BLaER1 (cell line): ENCODE measurements around the gene DDX39A.
"Not testable (repeated sequence)": the region's sequence is repeated elsewhere in the genome, so short reads cannot be mapped to it uniquely, and the experiment has no call there.

ENCODE experiments used
- H3K27ac ChIP-seq: shearing (Covaris generic); formaldehyde crosslinking; 2 replicates; pipeline ENCODE4 v1.8.1; 2022
- H3K27me3 ChIP-seq: shearing (Covaris generic); formaldehyde crosslinking; 2 replicates; pipeline ENCODE4 v1.8.1; 2022
- H3K36me3 ChIP-seq: shearing (Covaris generic); formaldehyde crosslinking; 2 replicates; pipeline ENCODE4 v1.8.1; 2022
- H3K4me1 ChIP-seq: shearing (Covaris generic); formaldehyde crosslinking; 2 replicates; pipeline ENCODE4 v1.8.1; 2022
- H3K4me2 ChIP-seq: shearing (Covaris generic); formaldehyde crosslinking; 2 replicates; pipeline ENCODE4 v1.8.1; 2022
- H3K4me3 ChIP-seq: shearing (Covaris generic); formaldehyde crosslinking; 2 replicates; pipeline ENCODE4 v1.8.1; 2022
- H3K9ac ChIP-seq: shearing (Covaris generic); formaldehyde crosslinking; 2 replicates; pipeline ENCODE4 v1.8.1; 2022
- H3K9me3 ChIP-seq: shearing (Covaris generic); formaldehyde crosslinking; 2 replicates; pipeline ENCODE4 v1.8.1; 2022
- H4K20me1 ChIP-seq: shearing (Covaris generic); formaldehyde crosslinking; 2 replicates; pipeline ENCODE4 v1.8.1; 2022
- Cebpa-rat ChIP-seq: shearing (Covaris generic); IDR thresholded peaks from 2 replicates; pipeline ENCODE4 v1.8.1; 2022

DDX39A gene

GRCh38 chr19:14419106-14419813, at the start of gene DDX39A:
Gene DDX39A (minus strand): TSS chr19:14419341. CDS start chr19:14413220, 6,121 bp downstream.
- peak within 1 kb of the TSS; percentile 95 for H3K9ac ChIP-seq
- peaks cover 64% of the 10 kb centered on the region for H3K4me1 ChIP-seq
- H3K4me3 ChIP-seq, result peak within 1 kb of the TSS; percentile 87
- peaks cover 28% of the 10 kb centered on the region for H3K36me3 ChIP-seq
- peak within 1 kb of the TSS; percentile 98 for H3K4me2 ChIP-seq
- H3K9me3 ChIP-seq, result no peaks in the 10 kb centered on the region
- H3K27ac ChIP-seq, result peak within 1 kb of the TSS; percentile 90
- no peaks in the 10 kb centered on the region for H3K27me3 ChIP-seq
- H4K20me1 ChIP-seq, result peaks cover 46% of the 10 kb centered on the region
- no peak for TF ChIP-seq Cebpa-rat

- TF ChIP-seq Cebpa-rat, result no peak
- H4K20me1 ChIP-seq, result peaks cover 21% of the 10 kb centered on the region; the same call in 1 of the 2 replicates
- no peak overlapping the region for H3K4me2 ChIP-seq
- H3K36me3 ChIP-seq, result peaks cover 87% of the 10 kb centered on the region
- H3K4me3 ChIP-seq, result no peak overlapping the region
- peaks cover 5% of the 10 kb centered on the region; the same call in 1 of the 2 replicates for H3K27me3 ChIP-seq
- H3K9me3 ChIP-seq, result no peaks in the 10 kb centered on the region
- H3K9ac ChIP-seq, result no peak overlapping the region
- H3K27ac ChIP-seq, result no peak overlapping the region
- H3K4me1 ChIP-seq, result peaks cover 12% of the 10 kb centered on the region
These were observed 48.7 kb upstream of the DDX39A start for GRCh38 chr19:14467816-14468215.

DNA sequence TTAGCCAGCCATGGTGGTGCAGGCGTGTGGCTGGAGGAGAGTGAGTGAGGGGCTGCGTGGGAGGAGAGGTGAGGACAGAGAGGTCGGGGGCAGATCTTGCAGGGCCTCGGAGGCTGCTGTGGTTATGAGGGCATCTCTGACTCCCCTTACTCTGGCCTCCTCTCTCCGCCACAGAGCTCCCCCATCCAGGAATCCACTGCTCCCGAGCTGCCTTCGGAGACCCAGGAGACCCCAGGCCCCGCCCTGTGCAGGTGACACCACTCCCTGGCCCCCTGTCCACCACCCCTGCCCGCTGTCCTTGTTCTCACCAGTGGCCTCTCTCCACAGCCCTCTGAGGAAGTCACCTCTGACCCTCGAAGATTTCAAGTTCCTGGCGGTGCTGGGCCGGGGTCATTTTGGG, 48.2 kb upstream of the DDX39A start:
- Histone ChIP-seq H3K4me1 (peaks cover 7% of the 10 kb centered on the region), H3K27ac (no peak overlapping the region), H3K36me3 (peaks cover 92% of the 10 kb centered on the region), H4K20me1 (peaks cover 21% of the 10 kb centered on the region; the same call in 1 of the 2 replicates), H3K9me3 (no peaks in the 10 kb centered on the region), H3K4me3 (no peak overlapping the region), H3K4me2 (no peak overlapping the region), H3K9ac (no peak overlapping the region), H3K27me3 (peaks cover 1% of the 10 kb centered on the region; the same call in 1 of the 2 replicates)
- no peak for TF ChIP-seq Cebpa-rat

DNA sequence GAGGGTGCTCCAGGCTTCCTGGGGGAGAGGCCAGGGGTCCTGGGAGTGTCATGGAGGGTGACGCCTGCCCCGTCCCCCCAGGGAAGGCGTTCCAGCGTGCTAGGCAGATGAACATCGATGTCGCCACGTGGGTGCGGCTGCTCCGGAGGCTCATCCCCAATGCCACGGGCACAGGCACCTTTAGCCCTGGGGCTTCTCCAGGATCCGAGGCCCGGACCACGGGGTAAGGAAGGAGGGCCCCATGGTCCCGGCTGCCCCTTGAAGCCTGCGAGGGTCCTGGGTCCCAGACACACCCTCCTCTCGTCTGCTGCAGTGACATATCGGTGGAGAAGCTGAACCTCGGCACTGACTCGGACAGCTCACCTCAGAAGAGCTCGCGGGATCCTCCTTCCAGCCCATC, 44.6 kb upstream of the DDX39A start:
- Histone ChIP-seq H4K20me1 (no peaks in the 10 kb centered on the region), H3K27ac (no peak overlapping the region), H3K9me3 (no peaks in the 10 kb centered on the region), H3K4me3 (no peak overlapping the region), H3K36me3 (peaks cover 100% of the 10 kb centered on the region), H3K4me1 (no peaks in the 10 kb centered on the region), H3K27me3 (no peaks in the 10 kb centered on the region), H3K9ac (no peak overlapping the region), H3K4me2 (no peak overlapping the region)
- no peak for TF ChIP-seq Cebpa-rat

GRCh38 chr19:14462401-14462800, 43.3 kb upstream of the DDX39A start:
- H3K4me1 ChIP-seq, H3K4me3 ChIP-seq, H3K4me2 ChIP-seq, H3K27ac ChIP-seq, H4K20me1 ChIP-seq, H3K27me3 ChIP-seq, H3K9ac ChIP-seq, H3K9me3 ChIP-seq: not testable (repeated sequence)
- peaks cover 100% of the 10 kb centered on the region for H3K36me3 ChIP-seq

DNA sequence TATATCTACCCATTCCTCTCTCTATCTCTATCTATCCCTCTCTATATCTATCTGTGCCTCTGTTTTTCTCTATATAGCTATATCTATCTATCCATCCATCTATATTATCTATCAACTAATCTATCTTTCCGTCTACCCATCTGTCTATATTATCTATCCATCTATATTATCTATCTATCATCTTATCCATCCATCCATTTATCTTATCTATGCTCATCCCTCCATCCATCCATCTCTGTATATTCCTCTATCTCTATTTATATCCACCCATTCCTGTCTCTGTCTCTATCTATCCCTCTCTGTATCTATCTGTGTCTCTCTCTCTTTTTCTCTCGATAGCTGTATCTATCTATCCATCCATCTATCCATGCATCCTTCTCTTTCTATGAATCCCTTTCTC, 41.8 kb upstream of the DDX39A start:
- H3K4me1 ChIP-seq, result no peaks in the 10 kb centered on the region
- no peaks in the 10 kb centered on the region for H3K9me3 ChIP-seq
- peaks cover 100% of the 10 kb centered on the region for H3K36me3 ChIP-seq
- H3K4me3 ChIP-seq, result no peak overlapping the region
- no peak for TF ChIP-seq Cebpa-rat
- no peak overlapping the region for H3K4me2 ChIP-seq
- no peak overlapping the region for H3K27ac ChIP-seq
- no peaks in the 10 kb centered on the region for H3K27me3 ChIP-seq
- H4K20me1 ChIP-seq, result no peaks in the 10 kb centered on the region
- no peak overlapping the region for H3K9ac ChIP-seq

DNA sequence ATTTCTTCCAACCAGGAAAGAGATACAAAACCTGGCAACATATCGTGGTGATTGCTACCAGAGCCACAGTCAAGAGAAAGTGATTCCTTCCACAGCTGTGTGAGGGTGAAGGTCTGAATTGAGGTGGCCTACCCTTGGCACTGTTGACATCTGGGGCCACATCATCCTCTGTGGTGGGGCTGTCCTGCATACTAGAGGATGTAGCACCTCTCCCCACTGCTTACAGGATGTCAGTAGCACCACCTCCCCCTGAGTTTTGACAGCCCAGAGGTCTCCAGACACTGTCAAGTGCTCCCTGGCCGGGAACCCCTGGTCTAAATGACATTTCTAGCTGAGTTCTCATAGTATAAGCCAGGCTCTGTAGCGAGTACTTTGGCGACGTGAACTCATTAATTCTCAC, 40.6 kb upstream of the DDX39A start:
- no peak overlapping the region for H3K4me2 ChIP-seq
- H3K27ac ChIP-seq, result no peak overlapping the region
- no peak overlapping the region for H3K4me3 ChIP-seq
- peaks cover 100% of the 10 kb centered on the region for H3K36me3 ChIP-seq
- no peaks in the 10 kb centered on the region for H4K20me1 ChIP-seq
- H3K4me1 ChIP-seq, result no peaks in the 10 kb centered on the region
- no peaks in the 10 kb centered on the region for H3K27me3 ChIP-seq
- TF ChIP-seq Cebpa-rat, result no peak
- no peak overlapping the region for H3K9ac ChIP-seq
- H3K9me3 ChIP-seq, result no peaks in the 10 kb centered on the region

GRCh38 chr19:14452303-14452702, 33.2 kb upstream of the DDX39A start:
- not testable (repeated sequence) for H3K4me1 ChIP-seq, H3K4me2 ChIP-seq, H3K9ac ChIP-seq, H3K9me3 ChIP-seq, H3K27ac ChIP-seq, H3K4me3 ChIP-seq, H3K27me3 ChIP-seq
- H4K20me1 ChIP-seq, result peaks cover 36% of the 10 kb centered on the region
- peaks cover 98% of the 10 kb centered on the region for H3K36me3 ChIP-seq

DNA sequence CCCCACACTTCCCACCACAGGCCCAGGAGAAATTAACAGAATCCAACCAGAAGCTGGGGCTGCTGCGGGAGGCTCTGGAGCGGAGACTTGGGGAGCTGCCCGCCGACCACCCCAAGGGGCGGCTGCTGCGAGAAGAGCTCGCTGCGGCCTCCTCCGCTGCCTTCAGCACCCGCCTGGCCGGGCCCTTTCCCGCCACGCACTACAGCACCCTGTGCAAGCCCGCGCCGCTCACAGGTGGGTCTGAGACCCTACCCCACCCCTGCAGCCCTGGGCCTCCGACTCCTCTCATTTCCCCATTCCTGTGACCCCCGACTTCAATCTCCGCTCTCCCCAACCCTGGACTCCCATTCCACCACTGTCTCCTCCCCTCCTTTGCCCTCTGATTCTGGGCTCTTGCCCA, 31.7 kb upstream of the DDX39A start:
- Histone ChIP-seq H4K20me1 (peaks cover 36% of the 10 kb centered on the region), H3K9me3 (no peaks in the 10 kb centered on the region), H3K9ac (no peak overlapping the region), H3K4me1 (no peaks in the 10 kb centered on the region), H3K4me2 (no peak overlapping the region), H3K4me3 (no peak overlapping the region), H3K27me3 (no peaks in the 10 kb centered on the region), H3K36me3 (peaks cover 98% of the 10 kb centered on the region), H3K27ac (no peak overlapping the region)
- no peak for TF ChIP-seq Cebpa-rat

DNA sequence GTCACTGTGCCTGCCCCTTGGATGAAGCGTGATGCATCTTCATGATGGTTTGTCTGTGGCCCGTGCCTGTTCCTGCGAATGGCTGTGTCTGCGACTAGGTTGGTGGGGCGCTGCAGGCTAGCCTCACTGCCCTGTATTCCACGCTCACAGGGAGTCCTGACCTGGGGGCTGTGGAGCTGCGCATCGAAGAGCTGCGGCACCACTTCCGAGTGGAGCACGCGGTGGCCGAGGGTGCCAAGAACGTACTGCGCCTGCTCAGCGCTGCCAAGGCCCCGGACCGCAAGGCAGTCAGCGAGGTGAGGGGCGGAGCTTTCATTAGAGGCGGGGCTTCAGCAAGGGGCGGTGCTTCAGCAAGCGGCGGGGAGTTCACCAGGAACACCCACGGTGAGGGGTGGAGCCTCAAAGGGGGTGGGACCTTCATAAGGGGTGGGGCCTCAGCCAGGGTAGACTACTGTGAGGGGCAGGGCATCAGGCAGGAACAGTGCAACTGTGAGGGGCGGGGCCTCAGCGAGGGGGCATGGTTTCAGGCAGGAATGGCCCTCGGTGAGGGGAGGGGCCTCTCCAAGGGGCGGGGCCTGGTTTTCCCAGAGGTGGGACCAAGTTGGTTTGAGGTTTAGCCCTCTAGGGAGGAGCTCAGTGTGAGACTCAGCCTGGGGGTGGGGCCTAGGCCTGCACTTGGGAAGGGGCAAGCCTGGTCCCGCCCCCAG, 31.2 kb upstream of the DDX39A start:
- Histone ChIP-seq H3K4me1 (no peaks in the 10 kb centered on the region), H3K9me3 (no peaks in the 10 kb centered on the region), H3K27ac (no peak overlapping the region), H4K20me1 (peaks cover 36% of the 10 kb centered on the region), H3K4me2 (no peak overlapping the region; the same call in 1 of the 2 replicates), H3K4me3 (no peak overlapping the region), H3K36me3 (peaks cover 98% of the 10 kb centered on the region), H3K27me3 (no peaks in the 10 kb centered on the region), H3K9ac (no peak overlapping the region)
- no peak for TF ChIP-seq Cebpa-rat
